H1 (cell line): ENCODE measurements around the gene MRPS31. TPM values are rescaled to one million over a fixed set of nuclear protein-coding genes. Genes with fewer than 3 reads are reported as not detected.

ENCODE experiments used
- CTCF ChIP-seq, 3 experiments: IDR thresholded peaks; 1 replicate in 2 of 3; 2 replicates in 1 of 3; pipeline versions ENCODE4 v1.5.1 to v1.6.1; 2011; ENCODE audit warnings: low read length in 3 of 3, mild to moderate bottlenecking in 3 of 3, inconsistent platforms in 2 of 3, low read depth in 1 of 3, moderate library complexity in 1 of 3; ENCODE audit not compliant: insufficient read depth in 1 of 3; ENCODE audit errors: control extremely low read depth in 1 of 3
- POLR2A ChIP-seq, 2 experiments: IDR thresholded peaks; 1 replicate in 1 of 2; 2 replicates in 1 of 2; pipeline ENCODE4 v1.6.1; 2011; ENCODE audit warnings: low read depth in 2 of 2, low read length in 2 of 2, mild to moderate bottlenecking in 2 of 2; ENCODE audit errors: control extremely low read depth in 1 of 2
- RBBP5 ChIP-seq: IDR thresholded peaks from 2 replicates; pipeline ENCODE4 v1.7.1; 2012; ENCODE audit warnings: low read depth, mild to moderate bottlenecking, inconsistent platforms, low read length, moderate library complexity, borderline replicate concordance
- TBP ChIP-seq: IDR thresholded peaks from 2 replicates; pipeline ENCODE4 v1.6.1; 2011; ENCODE audit warnings: low read depth, low read length, improper control_type of control experiment
- TEAD4 ChIP-seq: IDR thresholded peaks from 2 replicates; pipeline ENCODE4 v1.6.1; 2012; ENCODE audit warnings: low read depth, low read length, inconsistent platforms, mixed read lengths
- polyA plus RNA-seq, 7 experiments: library from polyadenylated mRNA; depleted of rRNA in 3 of 7; stranded (reverse) in 5 of 7; unstranded in 2 of 7; fragments of >200 nt in 5 of 7; fragments of 200-250 nt in 2 of 7; gene quantifications; 1 replicate in 5 of 7; 2 replicates in 1 of 7; 4 replicates in 1 of 7; pipeline versions ENCODE4 v1.2.1 to v1.2.3, GENCODE V29; 2011 to 2013; ENCODE audit warnings: missing spikeins in 2 of 7, mixed read lengths in 2 of 7
- total RNA-seq: library from RNA; stranded (reverse); fragmentation: NEBNext Ultra II Directional; extraction: Animal tissue kit (Norgen Biotek cat#: 25700); gene quantifications from 2 replicates; pipeline ENCODE4 v1.2.1, GENCODE V29; 2021

Gene MRPS31
- total and polyA plus RNA-seq, 2 of the 8 experiments (the other 6 are each of a cell fraction or from before 2014, with no cell fraction given): 13.6 to 33.3 TPM

- TF ChIP-seq CTCF (IDR thresholded peaks at IDR 0.05; ENCODE audit: control extremely low read depth in 1 of 3, insufficient read depth in 1 of 3, low read depth in 1 of 3, low read length in 3 of 3) (peak in 2 of 3 experiments; percentile 31 to 33; a peak in 3 of 4 replicates), TEAD4 (no peak), RBBP5 (peak; percentile 80; the same call in 1 of the 2 replicates), TBP (peak; percentile 38; the same call in 1 of the 2 replicates), POLR2A (IDR thresholded peaks at IDR 0.05; ENCODE audit: control extremely low read depth in 1 of 2, low read depth in 2 of 2, low read length in 2 of 2) (peak in 1 of 2 experiments; percentile 66; a peak in 2 of 3 replicates)
- TF ChIP-seq, all 59 proteins: peak for 14
Measured at GRCh38 chr13:40789275-40790153, 18.5 kb upstream of the MRPS31 start, which contains the start of gene SLC25A15 (continued).
